Right hindlimb (tissue), 1 donor: ENCODE measurements around the gene TXNRD2.
A peak's percentile ranks its signal among the peaks of the same experiment; 100 is the strongest.

Source experiments
- DNase-seq: peaks from one replicate; pipeline ENCODE4 v3.0.0-alpha.2; 2018

Gene TXNRD2

DNA sequence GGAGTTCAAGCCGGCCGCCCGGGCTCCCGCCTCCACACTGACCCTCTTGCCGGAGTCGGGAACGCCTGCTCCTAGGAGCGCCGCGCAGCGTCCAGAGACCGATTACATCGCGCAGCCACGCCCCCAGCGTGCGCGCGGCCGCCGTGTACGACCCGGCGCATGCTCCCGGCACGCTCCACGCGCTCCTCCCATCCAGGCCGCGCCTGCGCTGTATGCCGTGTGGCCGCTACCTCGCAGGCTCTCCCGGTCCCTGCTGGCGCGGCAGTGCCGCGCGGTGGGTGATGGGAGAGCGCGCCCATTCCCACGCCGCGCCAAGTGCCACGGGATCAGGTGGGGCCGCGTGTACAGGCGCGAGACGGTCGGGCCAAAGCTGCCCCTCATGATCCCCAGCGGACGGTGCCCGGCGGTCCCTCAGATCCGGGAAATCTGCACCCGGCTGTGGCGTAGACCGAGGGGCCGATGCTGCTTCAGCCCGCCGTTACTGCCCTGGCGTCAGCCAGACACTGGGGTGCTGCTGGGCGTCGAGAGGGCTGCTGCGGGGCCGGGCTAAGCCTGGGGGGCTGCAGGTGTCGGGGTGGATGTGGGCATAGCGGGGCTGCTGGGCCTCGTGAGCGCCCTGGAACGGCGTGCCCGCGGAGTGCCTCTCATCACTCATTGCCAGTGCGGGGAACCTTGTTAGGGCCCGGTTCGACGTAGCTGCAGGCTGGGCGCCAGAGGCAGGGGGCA is 86.7 kb downstream of the TXNRD2 start, which contains the start of the genes GNB1L and RTL10:
Gene GNB1L (minus strand): TSS at position 97 of the 726 bp plus-strand sequence. CDS start 33,519 bp downstream, outside the sequence.
Gene RTL10 (minus strand): TSS at position 97 of the 726 bp plus-strand sequence. CDS start 2,613 bp downstream, outside the sequence.
- DNase-seq = peak; percentile 98

- no peak for DNase-seq
These were observed 87.5 kb downstream of the TXNRD2 start for GRCh38 chr22:19853879-19854777.

DNA sequence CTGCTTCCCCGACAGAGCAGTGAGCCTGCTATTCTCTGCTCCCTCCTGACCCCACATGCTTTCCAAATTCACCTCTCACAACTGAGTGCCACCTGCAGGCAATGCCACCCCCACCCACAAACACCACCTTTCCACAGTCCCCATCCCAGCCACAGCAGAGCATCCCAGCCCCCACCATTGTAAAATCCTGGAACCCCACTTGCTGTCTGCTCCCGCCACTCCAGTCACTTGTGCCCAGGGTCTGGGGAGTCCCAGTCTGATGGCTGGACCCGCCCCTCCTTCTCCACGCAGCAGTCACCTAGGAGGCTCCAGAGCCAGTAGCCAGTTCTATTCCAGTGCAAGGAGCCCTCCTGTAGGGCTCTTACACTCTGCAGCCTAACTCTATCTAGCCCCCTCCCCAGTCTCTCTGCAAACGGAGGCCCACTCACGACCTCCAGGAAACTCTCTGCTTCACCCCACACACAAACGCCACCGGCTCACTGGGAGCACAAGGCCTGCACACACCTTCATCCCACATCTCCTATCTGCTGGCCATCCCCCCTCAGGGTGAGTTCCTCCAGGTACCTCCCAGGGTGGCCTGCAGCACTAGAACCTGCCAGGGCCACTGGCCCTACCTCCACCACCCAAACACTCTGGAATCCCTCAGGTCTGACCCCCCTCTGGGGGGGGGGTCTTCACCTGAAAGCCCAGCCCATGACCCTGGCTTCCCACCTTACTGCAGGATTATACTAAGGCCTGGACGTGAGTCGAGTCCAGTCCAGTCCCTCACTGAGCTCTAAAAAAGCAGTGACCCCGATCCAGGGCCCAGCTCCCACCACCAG is 88.3 kb downstream of the TXNRD2 start:
- DNase-seq = peak; percentile 22

- DNase-seq = peak; percentile 28
These were observed 89.3 kb downstream of the TXNRD2 start for GRCh38 chr22:19852177-19852781.

DNA sequence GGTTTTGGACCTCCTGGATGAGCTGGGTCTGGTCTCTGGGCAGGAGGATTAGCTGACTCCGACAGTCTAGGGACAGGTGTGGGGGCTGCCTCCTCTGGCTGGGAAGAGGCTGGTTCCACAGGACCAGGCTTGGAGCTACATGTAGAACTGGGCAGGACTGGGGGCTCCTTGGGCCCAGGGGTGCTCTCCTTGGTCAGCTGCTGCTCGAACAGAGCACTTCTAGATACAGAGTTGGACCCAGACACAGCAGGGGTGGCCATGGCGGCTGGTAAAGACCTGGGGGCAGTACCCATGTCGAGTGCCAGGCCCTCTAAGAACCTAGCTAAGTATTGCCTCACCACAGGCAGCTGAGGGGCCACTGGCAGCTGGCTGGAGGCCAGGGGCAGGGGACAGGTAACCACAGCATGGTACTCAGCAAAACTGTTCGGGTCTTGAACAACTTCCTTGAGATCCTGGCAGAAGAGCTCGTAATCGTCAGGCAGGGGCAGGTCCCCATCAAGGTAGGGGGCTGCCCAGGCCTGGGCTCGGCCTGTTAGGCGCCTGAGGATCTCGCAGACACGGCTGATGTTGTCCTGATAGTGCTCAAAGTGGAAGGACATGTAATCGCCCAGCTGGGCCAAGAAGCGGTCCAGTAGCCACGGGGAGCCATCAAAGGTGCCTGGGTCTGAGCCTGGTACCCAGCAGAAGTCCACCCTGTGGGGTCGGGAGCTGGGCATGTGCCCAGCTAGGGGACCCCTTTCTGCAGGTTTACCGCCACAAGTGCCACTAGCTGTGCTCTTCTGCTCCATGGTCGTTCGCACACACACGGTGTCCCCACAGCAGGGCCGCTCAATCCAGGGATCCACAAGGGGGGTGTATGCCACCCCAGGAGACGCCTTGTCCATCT is 90.1 kb downstream of the TXNRD2 start:
- no peak for DNase-seq

- DNase-seq = no peak
These were observed 90.9 kb downstream of the TXNRD2 start for GRCh38 chr22:19850763-19851109.

GRCh38 chr22:19849835-19850762 is 91.5 kb downstream of the TXNRD2 start:
- DNase-seq = no peak

- DNase-seq = no peak
These were observed 93.1 kb downstream of the TXNRD2 start for GRCh38 chr22:19848298-19849224.

DNA sequence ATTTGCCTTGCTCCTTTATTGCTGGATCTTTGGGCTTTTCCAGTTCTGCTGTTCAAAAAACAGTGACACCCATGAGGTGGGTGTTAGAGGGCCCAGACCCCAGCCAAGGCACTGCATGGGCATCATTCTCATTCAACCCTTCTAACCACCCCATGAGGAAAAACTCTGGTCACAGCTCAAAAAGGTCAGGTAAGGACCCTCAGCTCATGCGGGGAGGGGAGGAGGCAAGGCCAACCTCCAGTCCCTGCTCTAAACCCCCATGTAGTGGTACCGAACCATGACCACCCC is 94.3 kb downstream of the TXNRD2 start:
- no peak for DNase-seq

DNA sequence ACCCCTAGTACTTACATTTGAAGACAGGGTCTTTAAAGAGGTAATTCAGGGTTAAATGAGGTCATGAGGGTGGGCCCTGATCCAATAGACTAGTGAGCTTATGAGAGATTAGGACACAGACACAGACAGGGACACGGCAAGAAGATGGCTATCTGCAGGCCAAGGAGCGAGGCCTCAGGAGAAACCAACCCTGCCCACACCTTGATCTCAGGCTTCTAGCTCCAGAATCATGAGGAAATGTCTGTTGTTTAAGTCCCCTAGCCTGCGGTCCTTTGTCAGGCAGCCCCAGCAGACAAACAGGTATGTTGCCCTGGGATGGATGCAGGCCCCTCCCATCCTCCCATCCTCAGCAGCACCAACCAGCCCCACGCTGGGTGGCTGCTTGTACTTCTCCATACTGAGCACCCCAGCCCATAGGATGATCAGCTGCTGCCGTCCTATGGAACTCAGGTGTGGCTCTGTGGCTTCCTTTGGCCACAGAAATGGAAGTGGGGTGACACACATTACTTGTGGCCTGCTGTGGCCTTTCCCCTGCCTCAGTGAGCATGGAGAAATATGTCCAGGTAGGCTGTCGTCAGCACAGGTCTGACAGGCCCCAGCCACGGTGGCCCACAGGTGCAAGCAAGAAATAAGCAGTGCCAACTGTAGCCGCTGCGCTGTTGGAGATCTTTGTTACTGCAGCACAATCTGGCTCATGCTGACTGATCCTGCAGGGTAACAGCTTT is 94.8 kb downstream of the TXNRD2 start:
- DNase-seq = no peak

DNA sequence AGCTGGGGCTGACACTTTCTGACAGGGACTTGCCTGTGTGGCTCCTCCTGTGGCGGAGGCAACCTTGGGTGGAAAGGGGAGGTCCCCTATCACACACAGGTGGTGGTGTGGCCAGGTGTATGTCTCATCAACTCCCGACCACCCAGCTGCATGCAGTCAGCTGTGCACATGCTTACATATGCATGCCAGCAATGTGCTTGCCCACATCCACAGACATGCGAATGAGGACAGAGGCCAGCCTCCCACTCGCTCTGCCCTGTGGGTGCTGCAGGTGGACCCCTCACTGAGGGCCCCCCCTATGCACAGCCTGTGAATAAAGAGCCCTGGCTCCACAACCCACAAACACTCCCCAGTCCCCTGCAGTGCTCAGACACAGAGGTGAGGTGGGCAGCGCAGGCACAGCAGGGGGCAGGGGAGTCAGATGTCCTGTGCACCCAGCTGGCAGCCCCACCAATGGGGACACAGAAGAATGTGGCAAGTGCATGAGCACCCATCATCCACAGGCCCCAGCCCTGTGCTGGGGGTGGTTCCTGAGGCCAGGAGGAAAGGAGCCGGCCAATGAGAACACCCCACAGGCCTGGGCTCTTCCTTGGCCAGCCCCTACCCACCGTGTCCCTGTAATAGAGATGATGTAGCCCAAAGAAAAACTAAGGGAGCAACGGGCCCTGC is 96.4 kb downstream of the TXNRD2 start:
- DNase-seq = no peak

DNA sequence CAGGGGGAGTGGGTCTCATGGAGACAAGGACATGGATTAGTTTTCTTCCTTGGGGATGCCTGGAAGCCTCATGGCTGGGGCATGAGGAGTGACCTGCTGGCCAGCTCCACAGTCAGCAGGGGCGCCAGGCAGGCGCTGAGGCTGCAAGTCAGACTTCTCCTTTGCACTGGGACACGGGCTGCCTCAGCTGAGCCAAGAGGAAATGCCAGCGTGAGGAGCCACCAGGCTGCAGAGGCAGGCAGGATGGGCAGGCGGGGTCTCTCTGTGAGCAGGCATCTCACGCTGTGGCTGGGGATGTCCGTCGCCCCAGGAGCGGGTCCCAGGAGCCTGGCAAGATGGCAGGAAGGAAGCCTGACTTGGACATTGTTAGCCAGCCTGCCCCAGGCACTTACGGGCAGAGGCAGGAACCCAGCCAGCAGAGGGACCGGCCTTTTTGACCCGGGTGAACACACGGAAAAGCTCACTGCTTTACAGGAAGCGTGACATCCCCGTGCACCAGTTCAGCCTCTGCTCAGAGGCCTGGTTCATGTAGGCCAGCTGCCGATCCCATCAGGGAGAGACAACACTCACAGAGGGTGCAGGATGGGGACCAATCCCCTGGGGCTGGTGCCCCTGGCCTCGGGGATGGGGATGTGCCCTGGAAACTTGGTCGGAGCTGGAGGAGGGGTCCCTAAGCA is 97.1 kb downstream of the TXNRD2 start:
- DNase-seq = peak; percentile 69

DNA sequence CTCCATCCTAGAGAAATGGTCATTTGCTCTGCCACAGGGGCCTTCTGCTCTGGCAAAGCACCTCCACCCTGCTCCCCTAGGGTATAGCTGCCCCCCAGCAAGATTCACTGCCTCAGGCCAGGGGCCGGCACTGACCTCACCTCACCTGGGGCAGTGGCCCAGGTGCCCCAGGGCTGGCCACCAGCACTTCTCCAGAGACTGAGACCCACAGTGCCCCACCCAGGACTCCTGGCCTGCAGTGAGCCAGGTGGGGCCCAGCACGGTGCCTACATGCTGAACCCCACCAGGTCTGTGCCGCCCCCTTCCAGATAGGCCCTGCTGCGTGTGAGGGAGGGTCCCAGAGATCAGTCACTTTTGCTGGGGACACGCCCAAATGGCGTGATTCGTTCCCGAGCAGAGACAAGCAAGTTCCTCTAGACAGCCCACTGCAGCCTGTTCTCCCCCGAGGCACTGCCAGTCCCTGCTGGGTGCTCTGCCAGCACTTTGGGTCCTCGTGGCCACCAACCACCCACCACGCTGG is 97.7 kb downstream of the TXNRD2 start:
- no peak for DNase-seq

- no peak for DNase-seq
These were observed 98.3 kb downstream of the TXNRD2 start for GRCh38 chr22:19843107-19843856.

GRCh38 chr22:19842393-19843106 is 99.1 kb downstream of the TXNRD2 start:
- DNase-seq = no peak
